Hepatocyte (in vitro differentiated cells): ENCODE measurements around the gene NLK.

ENCODE experiments used
- EZH2 ChIP-seq: fragments of 200-600 bp; sonication (generic); IDR thresholded peaks from 2 replicates; pipeline ENCODE4 v1.6.1; 2016; ENCODE audit warnings: antibody characterized with exemption, mild to moderate bottlenecking, borderline replicate concordance
- TF ChIP-seq, protein P1 (sequence below): fragments of 200-600 bp; sonication (generic); IDR thresholded peaks from 2 replicates; pipeline ENCODE4 v1.5.1; 2016; ENCODE audit warnings: antibody characterized with exemption, mild to moderate bottlenecking; ENCODE audit not compliant: poor library complexity

GRCh38 chr17:28086519-28086918, 44.0 kb downstream of the NLK start:
- TF ChIP-seq, protein P1, sequence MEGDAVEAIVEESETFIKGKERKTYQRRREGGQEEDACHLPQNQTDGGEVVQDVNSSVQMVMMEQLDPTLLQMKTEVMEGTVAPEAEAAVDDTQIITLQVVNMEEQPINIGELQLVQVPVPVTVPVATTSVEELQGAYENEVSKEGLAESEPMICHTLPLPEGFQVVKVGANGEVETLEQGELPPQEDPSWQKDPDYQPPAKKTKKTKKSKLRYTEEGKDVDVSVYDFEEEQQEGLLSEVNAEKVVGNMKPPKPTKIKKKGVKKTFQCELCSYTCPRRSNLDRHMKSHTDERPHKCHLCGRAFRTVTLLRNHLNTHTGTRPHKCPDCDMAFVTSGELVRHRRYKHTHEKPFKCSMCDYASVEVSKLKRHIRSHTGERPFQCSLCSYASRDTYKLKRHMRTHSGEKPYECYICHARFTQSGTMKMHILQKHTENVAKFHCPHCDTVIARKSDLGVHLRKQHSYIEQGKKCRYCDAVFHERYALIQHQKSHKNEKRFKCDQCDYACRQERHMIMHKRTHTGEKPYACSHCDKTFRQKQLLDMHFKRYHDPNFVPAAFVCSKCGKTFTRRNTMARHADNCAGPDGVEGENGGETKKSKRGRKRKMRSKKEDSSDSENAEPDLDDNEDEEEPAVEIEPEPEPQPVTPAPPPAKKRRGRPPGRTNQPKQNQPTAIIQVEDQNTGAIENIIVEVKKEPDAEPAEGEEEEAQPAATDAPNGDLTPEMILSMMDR: no peak
- no peak for TF ChIP-seq EZH2
